ENCODE data around the gene WNK4. TPM values are rescaled to one million over a fixed set of nuclear protein-coding genes. Genes with fewer than 3 reads are reported as not detected.

WNK4 gene
- total and polyA plus RNA-seq, 2 experiments from 2014 or later = 0.10 to 0.65 TPM

GRCh38 chr17:42819939-42820535 is 39.6 kb downstream of the WNK4 start:
- H3K27ac Mint-ChIP-seq = no peak overlapping the region
- H3K79me2 ChIP-seq (replicated peaks; ENCODE audit: insufficient read depth) = peaks cover 13% of the 10 kb centered on the region
- H3K4me3 ChIP-seq = no peak overlapping the region
- ATAC-seq (peak; percentile 58), DNase-seq (ENCODE audit: low spot score) (peak; percentile 93)
- H3K36me3 Mint-ChIP-seq (ENCODE audit: low read depth) = peaks cover 56% of the 10 kb centered on the region
- H2AFZ ChIP-seq = no peak overlapping the region
- peaks cover 17% of the 10 kb centered on the region for H3K36me3 ChIP-seq (ENCODE audit: insufficient read depth)
- peaks cover 8% of the 10 kb centered on the region; the same call in 1 of the 2 replicates for H3F3A ChIP-seq (replicated peaks; ENCODE audit: low read depth)
- H4K20me1 ChIP-seq (replicated peaks; ENCODE audit: insufficient read depth) = peaks cover 16% of the 10 kb centered on the region
- H3K27me3 Mint-ChIP-seq (ENCODE audit: insufficient read depth, low read depth, poor library complexity) = peaks cover 3% of the 10 kb centered on the region
- no peaks in the 10 kb centered on the region for H3K27me3 ChIP-seq (ENCODE audit: insufficient read depth)
- H3K9me3 Mint-ChIP-seq = no peaks in the 10 kb centered on the region
- H3K4me1 ChIP-seq (ENCODE audit: insufficient read depth) = peaks cover 7% of the 10 kb centered on the region
- no peak overlapping the region for H3K4me2 ChIP-seq
- H3K4me3 Mint-ChIP-seq = no peak overlapping the region
- H3K27ac ChIP-seq (ENCODE audit: low read depth) = peak overlapping the region; percentile 63; the same call in 1 of the 2 replicates
- peak; percentile 41; the same call in 1 of the 2 replicates for TF ChIP-seq CREB1 (CRISPR knock-in tag; IDR thresholded peaks at IDR 0.05; ENCODE audit: low read depth)
- TF ChIP-seq, protein P1, sequence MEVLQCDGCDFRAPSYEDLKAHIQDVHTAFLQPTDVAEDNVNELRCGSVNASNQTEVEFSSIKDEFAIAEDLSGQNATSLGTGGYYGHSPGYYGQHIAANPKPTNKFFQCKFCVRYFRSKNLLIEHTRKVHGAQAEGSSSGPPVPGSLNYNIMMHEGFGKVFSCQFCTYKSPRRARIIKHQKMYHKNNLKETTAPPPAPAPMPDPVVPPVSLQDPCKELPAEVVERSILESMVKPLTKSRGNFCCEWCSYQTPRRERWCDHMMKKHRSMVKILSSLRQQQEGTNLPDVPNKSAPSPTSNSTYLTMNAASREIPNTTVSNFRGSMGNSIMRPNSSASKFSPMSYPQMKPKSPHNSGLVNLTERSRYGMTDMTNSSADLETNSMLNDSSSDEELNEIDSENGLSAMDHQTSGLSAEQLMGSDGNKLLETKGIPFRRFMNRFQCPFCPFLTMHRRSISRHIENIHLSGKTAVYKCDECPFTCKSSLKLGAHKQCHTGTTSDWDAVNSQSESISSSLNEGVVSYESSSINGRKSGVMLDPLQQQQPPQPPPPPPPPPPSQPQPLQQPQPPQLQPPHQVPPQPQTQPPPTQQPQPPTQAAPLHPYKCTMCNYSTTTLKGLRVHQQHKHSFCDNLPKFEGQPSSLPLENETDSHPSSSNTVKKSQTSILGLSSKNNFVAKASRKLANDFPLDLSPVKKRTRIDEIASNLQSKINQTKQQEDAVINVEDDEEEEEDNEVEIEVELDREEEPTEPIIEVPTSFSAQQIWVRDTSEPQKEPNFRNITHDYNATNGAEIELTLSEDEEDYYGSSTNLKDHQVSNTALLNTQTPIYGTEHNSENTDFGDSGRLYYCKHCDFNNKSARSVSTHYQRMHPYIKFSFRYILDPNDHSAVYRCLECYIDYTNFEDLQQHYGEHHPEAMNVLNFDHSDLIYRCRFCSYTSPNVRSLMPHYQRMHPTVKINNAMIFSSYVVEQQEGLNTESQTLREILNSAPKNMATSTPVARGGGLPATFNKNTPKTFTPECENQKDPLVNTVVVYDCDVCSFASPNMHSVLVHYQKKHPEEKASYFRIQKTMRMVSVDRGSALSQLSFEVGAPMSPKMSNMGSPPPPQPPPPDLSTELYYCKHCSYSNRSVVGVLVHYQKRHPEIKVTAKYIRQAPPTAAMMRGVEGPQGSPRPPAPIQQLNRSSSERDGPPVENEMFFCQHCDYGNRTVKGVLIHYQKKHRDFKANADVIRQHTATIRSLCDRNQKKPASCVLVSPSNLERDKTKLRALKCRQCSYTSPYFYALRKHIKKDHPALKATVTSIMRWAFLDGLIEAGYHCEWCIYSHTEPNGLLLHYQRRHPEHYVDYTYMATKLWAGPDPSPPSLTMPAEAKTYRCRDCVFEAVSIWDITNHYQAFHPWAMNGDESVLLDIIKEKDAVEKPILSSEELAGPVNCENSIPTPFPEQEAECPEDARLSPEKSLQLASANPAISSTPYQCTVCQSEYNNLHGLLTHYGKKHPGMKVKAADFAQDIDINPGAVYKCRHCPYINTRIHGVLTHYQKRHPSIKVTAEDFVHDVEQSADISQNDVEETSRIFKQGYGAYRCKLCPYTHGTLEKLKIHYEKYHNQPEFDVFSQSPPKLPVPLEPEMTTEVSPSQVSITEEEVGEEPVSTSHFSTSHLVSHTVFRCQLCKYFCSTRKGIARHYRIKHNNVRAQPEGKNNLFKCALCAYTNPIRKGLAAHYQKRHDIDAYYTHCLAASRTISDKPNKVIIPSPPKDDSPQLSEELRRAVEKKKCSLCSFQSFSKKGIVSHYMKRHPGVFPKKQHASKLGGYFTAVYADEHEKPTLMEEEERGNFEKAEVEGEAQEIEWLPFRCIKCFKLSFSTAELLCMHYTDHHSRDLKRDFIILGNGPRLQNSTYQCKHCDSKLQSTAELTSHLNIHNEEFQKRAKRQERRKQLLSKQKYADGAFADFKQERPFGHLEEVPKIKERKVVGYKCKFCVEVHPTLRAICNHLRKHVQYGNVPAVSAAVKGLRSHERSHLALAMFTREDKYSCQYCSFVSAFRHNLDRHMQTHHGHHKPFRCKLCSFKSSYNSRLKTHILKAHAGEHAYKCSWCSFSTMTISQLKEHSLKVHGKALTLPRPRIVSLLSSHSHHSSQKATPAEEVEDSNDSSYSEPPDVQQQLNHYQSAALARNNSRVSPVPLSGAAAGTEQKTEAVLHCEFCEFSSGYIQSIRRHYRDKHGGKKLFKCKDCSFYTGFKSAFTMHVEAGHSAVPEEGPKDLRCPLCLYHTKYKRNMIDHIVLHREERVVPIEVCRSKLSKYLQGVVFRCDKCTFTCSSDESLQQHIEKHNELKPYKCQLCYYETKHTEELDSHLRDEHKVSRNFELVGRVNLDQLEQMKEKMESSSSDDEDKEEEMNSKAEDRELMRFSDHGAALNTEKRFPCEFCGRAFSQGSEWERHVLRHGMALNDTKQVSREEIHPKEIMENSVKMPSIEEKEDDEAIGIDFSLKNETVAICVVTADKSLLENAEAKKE (CRISPR knock-in tag; IDR thresholded peaks at IDR 0.05) = no peak
- TF ChIP-seq CTCF (conservative IDR thresholded peaks at IDR 0.05; ENCODE audit: low read depth in 2 of 2) = peak; percentile 87 to 95
- peaks cover 3% of the 10 kb centered on the region; the same call in 1 of the 3 replicates for H3K4me1 Mint-ChIP-seq
- H3K9me2 ChIP-seq (ENCODE audit: insufficient read depth) = no peaks in the 10 kb centered on the region

All from GM23338 (cell line).